ENCODE results near the gene RBBP8NL. TPM values are rescaled to one million over a fixed set of nuclear protein-coding genes. Genes with fewer than 3 reads are reported as not detected.

The RBBP8NL gene
- total RNA-seq, 2 donors from 2014 or later, result 0.40 TPM; not detected in 1

GRCh38 chr20:62412194-62413024 is 14.9 kb downstream of the RBBP8NL start:
- H3K9ac ChIP-seq (ENCODE audit: extremely low read depth, low read length, poor library complexity, severe bottlenecking), result no peak overlapping the region
- 82 to 89% methylated on average over 5 to 22 of the region's 22 CpGs for WGBS, 2 experiments (ENCODE audit: insufficient coverage in 1 of 2, insufficient read length in 1 of 2)
- H3K4me1 ChIP-seq (ENCODE audit: control insufficient read depth, insufficient read depth, low read length), result no peaks in the 10 kb centered on the region
- H3K9me3 ChIP-seq (ENCODE audit: control insufficient read depth, low read length), result no peaks in the 10 kb centered on the region
- H3K27ac ChIP-seq (ENCODE audit: low read depth, low read length), result no peak overlapping the region
- Mint-ChIP-seq H3K4me3 (no peak overlapping the region), H3K4me1 (no peaks in the 10 kb centered on the region), H3K27ac (no peak overlapping the region), H3K27me3 (ENCODE audit: insufficient read depth) (peaks cover 14% of the 10 kb centered on the region), H3K9me3 (no peaks in the 10 kb centered on the region), H3K36me3 (ENCODE audit: low read depth) (no peaks in the 10 kb centered on the region)
- H3K36me3 ChIP-seq (ENCODE audit: control insufficient read depth, insufficient read depth, low read length), result no peaks in the 10 kb centered on the region
- no peak for TF ChIP-seq CTCF (conservative IDR thresholded peaks at IDR 0.05)
- H3K27me3 ChIP-seq (ENCODE audit: control insufficient read depth, insufficient read depth, low read length, poor library complexity, severe bottlenecking), result peaks cover 6% of the 10 kb centered on the region
- DNase-seq, result no peak
- no peak overlapping the region for H3K4me3 ChIP-seq (ENCODE audit: low read length)

GRCh38 chr20:62411479-62412193 is 15.7 kb downstream of the RBBP8NL start:
- Histone ChIP-seq H3K9ac (ENCODE audit: extremely low read depth, low read length, poor library complexity, severe bottlenecking) (no peak overlapping the region), H3K9me3 (ENCODE audit: control insufficient read depth, low read length) (no peaks in the 10 kb centered on the region), H3K36me3 (ENCODE audit: control insufficient read depth, insufficient read depth, low read length) (no peaks in the 10 kb centered on the region), H3K4me1 (ENCODE audit: control insufficient read depth, insufficient read depth, low read length) (no peaks in the 10 kb centered on the region), H3K4me3 (ENCODE audit: low read length) (no peak overlapping the region), H3K27me3 (ENCODE audit: control insufficient read depth, insufficient read depth, low read length, poor library complexity, severe bottlenecking) (peaks cover 6% of the 10 kb centered on the region), H3K27ac (ENCODE audit: low read depth, low read length) (no peak overlapping the region)
- no peaks in the 10 kb centered on the region for H3K36me3 Mint-ChIP-seq (ENCODE audit: low read depth)
- H3K9me3 Mint-ChIP-seq, result no peaks in the 10 kb centered on the region
- peaks cover 14% of the 10 kb centered on the region for H3K27me3 Mint-ChIP-seq (ENCODE audit: insufficient read depth)
- no peaks in the 10 kb centered on the region for H3K4me1 Mint-ChIP-seq
- no peak overlapping the region for H3K4me3 Mint-ChIP-seq
- 91 to 96% methylated on average over 14 to 24 of the region's 24 CpGs for WGBS, 2 experiments (ENCODE audit: insufficient coverage in 1 of 2, insufficient read length in 1 of 2)
- no peak for TF ChIP-seq CTCF (conservative IDR thresholded peaks at IDR 0.05)
- DNase-seq, result no peak
- H3K27ac Mint-ChIP-seq, result no peak overlapping the region

- Mint-ChIP-seq H3K27ac (no peak overlapping the region), H3K27me3 (ENCODE audit: insufficient read depth) (peaks cover 14% of the 10 kb centered on the region), H3K4me1 (peaks cover 4% of the 10 kb centered on the region), H3K36me3 (ENCODE audit: low read depth) (no peaks in the 10 kb centered on the region), H3K9me3 (no peaks in the 10 kb centered on the region), H3K4me3 (no peak overlapping the region)
- no peak overlapping the region for H3K4me3 ChIP-seq (ENCODE audit: low read length)
- H3K4me1 ChIP-seq (ENCODE audit: control insufficient read depth, insufficient read depth, low read length), result peaks cover 3% of the 10 kb centered on the region
- no peak overlapping the region for H3K27ac ChIP-seq (ENCODE audit: low read depth, low read length)
- no peaks in the 10 kb centered on the region for H3K36me3 ChIP-seq (ENCODE audit: control insufficient read depth, insufficient read depth, low read length)
- no peak for TF ChIP-seq CTCF (conservative IDR thresholded peaks at IDR 0.05)
- 83 to 89% methylated on average over 9 to 19 of the region's 19 CpGs for WGBS, 2 experiments (ENCODE audit: insufficient coverage in 1 of 2, insufficient read length in 1 of 2)
- no peak for DNase-seq
- H3K9ac ChIP-seq (ENCODE audit: extremely low read depth, low read length, poor library complexity, severe bottlenecking), result no peak overlapping the region
- H3K9me3 ChIP-seq (ENCODE audit: control insufficient read depth, low read length), result no peaks in the 10 kb centered on the region
- H3K27me3 ChIP-seq (ENCODE audit: control insufficient read depth, insufficient read depth, low read length, poor library complexity, severe bottlenecking), result peaks cover 6% of the 10 kb centered on the region
These were observed 16.4 kb downstream of the RBBP8NL start for GRCh38 chr20:62410746-62411478.
